ENCODE measurements around the gene BMPR1A.

DNA sequence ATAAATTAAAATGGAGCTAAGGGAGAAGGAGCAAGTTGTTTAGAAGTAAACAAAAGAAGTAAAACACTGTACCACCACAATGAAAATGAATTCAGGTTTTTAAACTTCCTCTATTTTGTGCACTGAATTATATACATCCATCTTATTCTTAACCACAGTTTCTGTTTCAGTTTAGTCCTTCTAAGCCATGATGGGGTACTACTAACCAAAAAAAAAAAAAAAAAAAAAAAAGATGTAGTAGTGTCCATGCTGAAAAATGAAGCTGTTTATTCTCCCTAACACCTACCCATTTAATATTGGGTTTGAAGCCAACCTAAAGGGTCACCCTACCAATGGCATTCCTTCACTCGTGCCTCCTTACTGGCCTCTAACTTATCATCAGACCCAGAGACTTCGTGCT is 3.4 kb upstream of the BMPR1A start:
- TF ChIP-seq, protein P1, sequence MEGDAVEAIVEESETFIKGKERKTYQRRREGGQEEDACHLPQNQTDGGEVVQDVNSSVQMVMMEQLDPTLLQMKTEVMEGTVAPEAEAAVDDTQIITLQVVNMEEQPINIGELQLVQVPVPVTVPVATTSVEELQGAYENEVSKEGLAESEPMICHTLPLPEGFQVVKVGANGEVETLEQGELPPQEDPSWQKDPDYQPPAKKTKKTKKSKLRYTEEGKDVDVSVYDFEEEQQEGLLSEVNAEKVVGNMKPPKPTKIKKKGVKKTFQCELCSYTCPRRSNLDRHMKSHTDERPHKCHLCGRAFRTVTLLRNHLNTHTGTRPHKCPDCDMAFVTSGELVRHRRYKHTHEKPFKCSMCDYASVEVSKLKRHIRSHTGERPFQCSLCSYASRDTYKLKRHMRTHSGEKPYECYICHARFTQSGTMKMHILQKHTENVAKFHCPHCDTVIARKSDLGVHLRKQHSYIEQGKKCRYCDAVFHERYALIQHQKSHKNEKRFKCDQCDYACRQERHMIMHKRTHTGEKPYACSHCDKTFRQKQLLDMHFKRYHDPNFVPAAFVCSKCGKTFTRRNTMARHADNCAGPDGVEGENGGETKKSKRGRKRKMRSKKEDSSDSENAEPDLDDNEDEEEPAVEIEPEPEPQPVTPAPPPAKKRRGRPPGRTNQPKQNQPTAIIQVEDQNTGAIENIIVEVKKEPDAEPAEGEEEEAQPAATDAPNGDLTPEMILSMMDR (IDR thresholded peaks at IDR 0.05; ENCODE audit: low read depth, low read length, missing input control) = no peak
- TF ChIP-seq RXRA (IDR thresholded peaks at IDR 0.05) (no peak), SP1 (IDR thresholded peaks at IDR 0.05) (no peak), YY1 (IDR thresholded peaks at IDR 0.05) (no peak), TAF1 (conservative IDR thresholded peaks at IDR 0.05) (no peak)
- TF ChIP-seq, protein P2, sequence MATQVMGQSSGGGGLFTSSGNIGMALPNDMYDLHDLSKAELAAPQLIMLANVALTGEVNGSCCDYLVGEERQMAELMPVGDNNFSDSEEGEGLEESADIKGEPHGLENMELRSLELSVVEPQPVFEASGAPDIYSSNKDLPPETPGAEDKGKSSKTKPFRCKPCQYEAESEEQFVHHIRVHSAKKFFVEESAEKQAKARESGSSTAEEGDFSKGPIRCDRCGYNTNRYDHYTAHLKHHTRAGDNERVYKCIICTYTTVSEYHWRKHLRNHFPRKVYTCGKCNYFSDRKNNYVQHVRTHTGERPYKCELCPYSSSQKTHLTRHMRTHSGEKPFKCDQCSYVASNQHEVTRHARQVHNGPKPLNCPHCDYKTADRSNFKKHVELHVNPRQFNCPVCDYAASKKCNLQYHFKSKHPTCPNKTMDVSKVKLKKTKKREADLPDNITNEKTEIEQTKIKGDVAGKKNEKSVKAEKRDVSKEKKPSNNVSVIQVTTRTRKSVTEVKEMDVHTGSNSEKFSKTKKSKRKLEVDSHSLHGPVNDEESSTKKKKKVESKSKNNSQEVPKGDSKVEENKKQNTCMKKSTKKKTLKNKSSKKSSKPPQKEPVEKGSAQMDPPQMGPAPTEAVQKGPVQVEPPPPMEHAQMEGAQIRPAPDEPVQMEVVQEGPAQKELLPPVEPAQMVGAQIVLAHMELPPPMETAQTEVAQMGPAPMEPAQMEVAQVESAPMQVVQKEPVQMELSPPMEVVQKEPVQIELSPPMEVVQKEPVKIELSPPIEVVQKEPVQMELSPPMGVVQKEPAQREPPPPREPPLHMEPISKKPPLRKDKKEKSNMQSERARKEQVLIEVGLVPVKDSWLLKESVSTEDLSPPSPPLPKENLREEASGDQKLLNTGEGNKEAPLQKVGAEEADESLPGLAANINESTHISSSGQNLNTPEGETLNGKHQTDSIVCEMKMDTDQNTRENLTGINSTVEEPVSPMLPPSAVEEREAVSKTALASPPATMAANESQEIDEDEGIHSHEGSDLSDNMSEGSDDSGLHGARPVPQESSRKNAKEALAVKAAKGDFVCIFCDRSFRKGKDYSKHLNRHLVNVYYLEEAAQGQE (IDR thresholded peaks at IDR 0.05) = no peak
